Right renal cortex interstitium (tissue), 3 donors: ENCODE results near the gene SLCO3A1. TPM values are rescaled to one million over a fixed set of nuclear protein-coding genes. Genes with fewer than 3 reads are reported as not detected.
"Not testable (repeated sequence)": the region's sequence is repeated elsewhere in the genome, so short reads cannot be mapped to it uniquely, and the experiment has no call there.

Source experiments
- DNase-seq, 3 donors: peaks; one replicate each; pipeline ENCODE4 v3.0.0-alpha.2; 2013; ENCODE audit warnings: low read depth in 3 of 3, low spot score in 2 of 3
- polyA plus RNA-seq, 3 donors: library from polyadenylated mRNA; unstranded; fragments of 120-200 nt; gene quantifications; one replicate each; pipeline ENCODE4 v1.2.1, GENCODE V29; 2013; ENCODE audit not compliant: insufficient read length in 3 of 3

The SLCO3A1 gene
- polyA plus RNA-seq, 3 donors, result 9.4 to 16.0 (median 14.7) TPM

DNA sequence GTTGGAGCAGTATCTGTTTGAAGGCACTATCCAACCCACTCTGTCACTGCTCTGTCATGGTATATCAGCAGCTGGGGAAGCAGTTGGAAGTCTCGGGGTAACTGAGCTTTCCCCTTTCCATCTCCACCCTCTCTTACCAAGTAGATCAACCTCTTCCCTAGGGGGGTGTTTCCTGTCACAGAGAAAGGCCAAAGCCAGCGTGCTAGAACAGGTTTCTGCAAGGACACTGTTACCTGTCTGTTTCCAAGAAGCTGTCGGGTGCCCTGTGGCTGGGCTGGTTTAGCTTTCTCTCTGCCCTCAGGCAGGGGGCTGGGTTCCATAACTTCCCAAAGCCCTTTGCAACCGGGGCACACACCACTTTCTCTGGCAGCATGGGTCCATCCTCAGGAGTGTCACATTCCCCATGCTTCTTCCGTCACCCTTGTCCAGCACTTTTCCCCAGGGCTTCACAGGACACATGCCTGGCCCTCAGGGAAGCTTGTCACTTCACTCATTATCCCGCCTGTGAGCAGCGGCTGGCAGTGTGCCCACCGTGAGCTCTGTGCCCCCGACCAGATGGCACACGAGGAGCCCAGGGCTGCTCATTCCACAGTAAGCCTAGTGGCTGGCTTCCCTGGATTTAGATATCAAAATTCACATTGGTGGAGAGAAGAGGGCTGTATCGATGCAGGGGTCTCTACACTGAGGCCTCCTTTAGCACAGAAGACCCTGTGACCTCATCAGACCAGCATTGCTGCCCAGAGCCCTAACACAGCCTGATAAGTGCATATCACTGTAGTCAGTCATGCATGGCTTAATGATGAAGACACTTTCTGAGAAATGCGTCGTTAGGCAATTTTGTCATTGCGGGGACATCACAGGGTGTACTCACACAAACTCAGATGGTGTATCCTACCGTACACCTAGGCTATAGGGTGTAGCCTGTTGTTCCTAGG lies 205.8 kb downstream of the SLCO3A1 start:
- no peak for DNase-seq

DNA sequence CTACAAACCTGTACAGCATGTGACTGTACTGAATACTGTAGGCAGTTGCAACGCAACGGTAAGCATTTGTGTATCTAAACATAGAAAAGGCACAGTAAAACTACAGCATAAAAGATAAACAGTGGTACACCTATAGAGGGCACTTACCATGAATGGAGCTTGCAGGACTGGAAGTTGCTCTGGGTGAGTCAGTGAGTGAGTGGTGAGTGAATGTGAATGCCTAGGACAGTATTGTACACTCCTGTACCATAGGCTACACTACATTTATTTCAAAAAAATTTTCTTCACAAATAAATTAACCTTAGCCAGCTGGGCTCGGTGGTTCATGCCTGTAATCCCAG lies 206.4 kb downstream of the SLCO3A1 start:
- not testable (repeated sequence) for DNase-seq

GRCh38 chr15:92061511-92062195 lies 208.1 kb downstream of the SLCO3A1 start:
- no peak for DNase-seq

DNA sequence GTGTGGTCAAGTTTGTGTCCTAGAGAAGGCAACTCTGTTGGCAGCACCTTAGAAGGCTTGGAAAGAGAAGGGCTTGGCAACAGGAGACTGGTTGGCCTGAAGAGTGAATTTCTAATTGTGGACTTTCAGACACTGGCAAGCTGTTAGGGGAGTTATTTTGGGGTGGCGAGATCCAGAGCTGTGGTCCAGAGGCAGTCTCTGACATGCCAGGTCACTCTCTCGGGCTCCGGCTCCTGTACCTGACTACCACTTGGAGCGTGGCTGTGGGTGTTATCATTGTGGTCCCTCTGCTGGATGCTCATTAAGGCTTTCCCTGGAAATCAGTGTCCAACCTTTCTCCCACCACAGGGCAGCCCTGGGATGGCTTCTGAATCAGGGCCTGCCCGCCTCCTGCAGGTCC lies 209.0 kb downstream of the SLCO3A1 start:
- no peak for DNase-seq

DNA sequence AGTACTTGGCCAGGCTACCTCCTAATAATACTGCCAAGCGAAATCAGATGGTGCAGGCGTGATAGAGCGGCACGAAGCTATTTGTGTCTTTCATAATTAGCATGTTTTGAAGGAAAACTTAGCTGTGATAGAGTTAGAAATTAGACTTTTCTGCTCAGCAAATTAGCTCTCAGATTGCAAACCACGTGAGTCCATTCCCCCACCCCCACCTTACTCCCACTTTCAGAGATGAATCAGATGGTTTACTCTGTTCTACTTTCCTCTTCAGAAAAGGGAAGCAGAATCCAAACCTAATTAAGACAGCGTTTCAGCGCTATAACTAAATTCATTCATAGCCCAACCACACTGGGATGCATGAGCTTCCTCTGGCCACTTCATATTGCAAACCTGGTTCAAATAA lies 214.6 kb downstream of the SLCO3A1 start:
- DNase-seq, result no peak

GRCh38 chr15:92069308-92070250 lies 216.1 kb downstream of the SLCO3A1 start:
- no peak for DNase-seq

GRCh38 chr15:92070251-92070650 lies 216.7 kb downstream of the SLCO3A1 start:
- not testable (repeated sequence) for DNase-seq

DNA sequence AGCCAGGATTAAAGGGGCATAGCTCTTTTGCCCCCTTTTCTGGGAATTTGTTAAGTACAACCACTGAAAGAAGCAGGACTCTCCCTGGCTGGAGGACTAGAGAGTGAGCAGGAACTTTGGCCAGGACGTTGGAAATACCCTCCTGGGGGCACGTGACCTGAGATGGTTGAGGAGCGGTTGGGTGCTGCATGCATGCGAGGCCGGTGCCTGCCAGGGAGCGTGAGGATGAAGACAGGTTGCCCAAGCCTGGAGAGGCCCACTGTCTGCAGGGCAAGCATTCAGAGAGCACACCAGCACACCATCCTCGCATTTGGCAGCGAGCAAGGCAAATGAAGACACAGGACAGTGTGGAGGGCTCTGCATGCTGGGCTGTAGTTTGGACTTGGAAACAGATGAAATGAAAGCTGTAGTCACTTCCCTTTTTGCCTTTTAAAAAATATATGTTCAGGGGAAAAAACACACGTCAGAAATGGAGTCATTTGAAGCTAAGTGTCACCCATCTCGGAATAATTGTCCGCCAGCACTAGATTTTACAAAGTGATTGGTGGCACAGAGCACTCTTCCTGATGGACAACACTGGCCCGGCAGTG lies 217.6 kb downstream of the SLCO3A1 start:
- DNase-seq, result no peak

GRCh38 chr15:92073044-92073785 lies 219.7 kb downstream of the SLCO3A1 start:
- no peak for DNase-seq

GRCh38 chr15:92074101-92074500 lies 220.6 kb downstream of the SLCO3A1 start:
- DNase-seq, result no peak

- no peak for DNase-seq
These were observed 221.1 kb downstream of the SLCO3A1 start for GRCh38 chr15:92074646-92075045.

DNA sequence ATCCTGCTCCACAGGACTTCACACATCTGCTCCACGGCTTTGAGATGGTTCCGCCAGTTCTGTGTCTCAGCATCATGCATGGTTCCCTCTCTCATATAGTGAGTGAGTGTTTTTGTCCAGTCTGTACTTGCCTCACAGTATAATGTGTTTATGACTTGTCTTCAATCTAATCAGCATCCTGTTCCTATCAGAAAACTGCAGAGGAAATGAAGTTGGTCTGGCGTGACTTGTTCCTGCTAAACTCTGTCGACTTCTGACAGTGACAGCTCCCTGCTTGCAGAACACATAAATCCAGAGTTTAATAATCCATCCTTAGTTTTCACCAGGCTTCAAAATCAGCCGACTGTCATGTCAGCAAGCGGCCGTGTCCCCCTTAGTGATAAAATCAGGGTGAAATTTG lies 222.3 kb downstream of the SLCO3A1 start:
- DNase-seq, result peak in 2 of 3 donors; percentile 31 to 45

GRCh38 chr15:92076541-92076940 lies 223.0 kb downstream of the SLCO3A1 start:
- no peak for DNase-seq

- peak in 2 of 3 donors; percentile 56 for DNase-seq
These were observed 224.0 kb downstream of the SLCO3A1 start for GRCh38 chr15:92077353-92078085.

DNA sequence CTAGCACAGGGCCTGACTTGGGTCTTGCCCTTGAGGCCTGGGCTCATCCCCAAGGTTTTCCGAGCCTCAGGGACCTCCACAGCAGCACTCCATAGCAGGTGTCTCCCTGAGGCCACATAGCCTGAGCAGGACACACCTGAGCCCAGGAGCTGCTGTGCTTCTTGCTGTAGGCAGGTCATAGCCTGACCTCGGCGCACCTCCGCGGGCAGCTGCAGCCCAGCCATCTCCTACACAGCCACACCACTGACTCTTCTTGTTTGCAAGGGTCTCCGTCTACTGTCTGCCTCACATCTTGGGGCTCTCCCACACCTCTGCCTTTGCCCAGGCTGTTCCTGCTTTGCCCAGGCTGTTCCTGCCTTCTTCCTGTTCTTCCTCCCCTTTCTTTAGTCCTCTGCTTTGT lies 224.8 kb downstream of the SLCO3A1 start:
- no peak for DNase-seq

- no peak for DNase-seq
These were observed 225.5 kb downstream of the SLCO3A1 start for GRCh38 chr15:92079047-92079446.

DNA sequence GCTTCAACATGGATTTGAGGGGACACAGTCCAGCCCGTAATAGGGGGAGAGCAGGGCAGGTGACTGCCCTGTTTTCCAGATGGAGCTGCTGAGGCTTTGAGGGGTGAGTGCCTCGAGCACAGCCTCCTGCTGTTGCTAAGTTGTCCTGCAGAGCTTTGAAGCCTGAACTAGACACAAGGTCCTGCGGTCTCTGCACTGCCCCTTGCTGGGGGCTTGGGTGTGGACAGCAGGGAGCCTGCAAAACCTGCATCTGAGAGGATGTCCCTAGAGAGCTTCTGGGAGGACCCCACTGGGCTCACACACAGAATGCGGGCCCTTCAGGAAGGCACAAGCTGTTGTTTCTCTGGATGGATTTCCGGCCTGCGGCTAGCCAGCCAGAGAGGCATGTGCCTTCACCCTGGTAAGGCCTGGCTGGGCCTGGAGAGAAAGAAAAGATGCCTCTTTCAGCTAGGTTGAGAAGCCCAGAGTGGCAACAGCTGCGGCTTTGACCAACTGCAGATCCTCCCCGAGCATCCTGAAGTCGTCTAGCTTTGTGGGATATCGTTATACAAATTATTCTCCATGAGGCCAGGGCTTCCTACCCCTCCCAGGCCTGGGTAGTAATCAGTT lies 226.2 kb downstream of the SLCO3A1 start:
- no peak for DNase-seq

DNA sequence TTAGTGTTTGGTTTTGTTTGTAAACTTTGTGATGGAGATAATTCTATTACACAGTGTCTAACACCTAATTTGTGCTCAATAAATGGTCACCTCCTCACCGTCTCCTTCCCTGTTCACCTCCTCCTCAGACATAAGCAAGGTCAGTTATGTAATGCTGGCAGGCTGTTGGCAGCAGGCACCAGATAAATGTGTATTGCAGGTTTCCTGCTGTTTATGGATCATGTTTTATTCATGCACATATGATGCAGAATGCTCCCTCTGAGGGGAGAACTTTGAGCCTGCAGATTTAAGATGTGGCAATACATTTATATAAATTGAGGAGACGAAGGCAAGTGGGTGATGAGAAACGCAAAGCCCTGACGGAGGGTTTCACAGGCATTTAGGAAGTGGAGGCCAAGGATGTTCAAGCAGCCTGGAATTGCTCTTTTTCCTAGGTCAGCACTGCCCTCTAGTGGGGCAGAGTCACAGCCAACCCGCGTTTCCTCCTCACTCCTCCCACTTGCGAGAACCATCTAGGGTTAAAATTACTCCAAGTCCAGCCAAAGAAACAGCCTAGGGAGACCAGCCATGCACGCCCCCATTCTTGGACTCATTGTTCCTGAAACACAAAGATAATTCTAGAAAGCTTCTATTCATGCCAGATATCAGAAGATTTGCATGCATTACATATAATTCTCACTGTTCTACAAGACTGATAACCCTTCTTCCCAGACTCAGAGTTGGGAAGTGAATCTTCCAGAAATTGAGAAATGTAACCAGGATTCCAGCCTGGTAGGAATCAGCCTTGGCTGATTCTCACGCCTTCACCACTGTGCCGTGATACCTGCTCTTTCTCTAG lies 228.7 kb downstream of the SLCO3A1 start:
- peak in 2 of 3 donors; percentile 54 to 65 for DNase-seq
